ENCODE measurements around the gene CNOT1. TPM values are rescaled to one million over a fixed set of nuclear protein-coding genes. Genes with fewer than 3 reads are reported as not detected.
"Not testable (repeated sequence)": the region's sequence is repeated elsewhere in the genome, so short reads cannot be mapped to it uniquely, and the experiment has no call there.

The CNOT1 gene
- total RNA-seq, 1 donor from 2014 or later: 68.3 TPM

GRCh38 chr16:58589326-58589905 lies 40.2 kb downstream of the CNOT1 start:
- DNase-seq (no peak), ATAC-seq (ENCODE audit: poor library complexity) (no peak)
- intact Hi-C loops (cut with DNase I): no loop called here

GRCh38 chr16:58588406-58588805 lies 41.2 kb downstream of the CNOT1 start:
- intact Hi-C loops (cut with DNase I): no loop called here
- no peak for ATAC-seq (ENCODE audit: poor library complexity)
- DNase-seq: no peak

- intact Hi-C loops (cut with DNase I): no loop called here
- DNase-seq (no peak), ATAC-seq (ENCODE audit: poor library complexity) (no peak)
Measured at GRCh38 chr16:58586340-58587030, 43.1 kb downstream of the CNOT1 start.

GRCh38 chr16:58584831-58585505 lies 44.7 kb downstream of the CNOT1 start:
- intact Hi-C loops (cut with DNase I): loop anchor here (5.0 kb wide), 1 partner anchor 38 kb away; no protein-coding TSS in a partner anchor
- ATAC-seq (ENCODE audit: poor library complexity): no peak
- no peak for DNase-seq

- intact Hi-C loops (cut with DNase I): loop anchor here (5.0 kb wide), 1 partner anchor 36 kb away; no protein-coding TSS in a partner anchor
- ATAC-seq (ENCODE audit: poor library complexity): no peak
- no peak for DNase-seq
Measured at GRCh38 chr16:58582971-58583765, 46.5 kb downstream of the CNOT1 start.

- intact Hi-C loops (cut with DNase I): loop anchor here (5.0 kb wide), 1 partner anchor 35 kb away; no protein-coding TSS in a partner anchor
- no peak for ATAC-seq (ENCODE audit: poor library complexity)
- no peak for DNase-seq
Measured at GRCh38 chr16:58582133-58582532, 47.5 kb downstream of the CNOT1 start.

- intact Hi-C loops (cut with DNase I): no loop called here
- ATAC-seq (ENCODE audit: poor library complexity): peak; percentile 59
- DNase-seq: no peak
Measured at GRCh38 chr16:58579587-58579986, 50.0 kb downstream of the CNOT1 start.

GRCh38 chr16:58578642-58579041 lies 51.0 kb downstream of the CNOT1 start:
- ATAC-seq (ENCODE audit: poor library complexity) (peak; percentile 84), DNase-seq (no peak)
- intact Hi-C loops (cut with DNase I): no loop called here

- intact Hi-C loops (cut with DNase I): no loop called here
- DNase-seq: no peak
- ATAC-seq (ENCODE audit: poor library complexity): no peak
Measured at GRCh38 chr16:58577141-58577540, 52.5 kb downstream of the CNOT1 start.

GRCh38 chr16:58574895-58575294 lies 54.7 kb downstream of the CNOT1 start:
- ATAC-seq (ENCODE audit: poor library complexity) (peak; percentile 43), DNase-seq (no peak)
- intact Hi-C loops (cut with DNase I): loop anchor here (5.0 kb wide), 1 partner anchor 43 kb away; no protein-coding TSS in a partner anchor

GRCh38 chr16:58565697-58566096 lies 63.9 kb downstream of the CNOT1 start:
- intact Hi-C loops (cut with DNase I); ATAC-seq (ENCODE audit: poor library complexity); DNase-seq: not testable (repeated sequence)

- intact Hi-C loops (cut with DNase I): no loop called here
Measured at GRCh38 chr16:58563775-58564174, 65.9 kb downstream of the CNOT1 start.

GRCh38 chr16:58563235-58563634 lies 66.4 kb downstream of the CNOT1 start:
- ATAC-seq (ENCODE audit: poor library complexity) (no peak), DNase-seq (no peak)
- intact Hi-C loops (cut with DNase I): no loop called here

More at GRCh38 chr16:58563775-58564174, 65.9 kb downstream of the CNOT1 start:
- no peak for DNase-seq
- ATAC-seq (ENCODE audit: poor library complexity): no peak

GRCh38 chr16:58556678-58557077 lies 72.9 kb downstream of the CNOT1 start:
- intact Hi-C loops (cut with DNase I): no loop called here
- ATAC-seq (ENCODE audit: poor library complexity) (peak; percentile 47), DNase-seq (no peak)

GRCh38 chr16:58551496-58551895 lies 78.1 kb downstream of the CNOT1 start:
- intact Hi-C loops (cut with DNase I): no loop called here
- DNase-seq (peak; percentile 62), ATAC-seq (ENCODE audit: poor library complexity) (peak; percentile 89)

GRCh38 chr16:58548378-58548777 lies 81.2 kb downstream of the CNOT1 start:
- DNase-seq (no peak), ATAC-seq (ENCODE audit: poor library complexity) (peak; percentile 65)
- intact Hi-C loops (cut with DNase I): loop anchor here (5.0 kb wide), 1 partner anchor 34 kb away; no protein-coding TSS in a partner anchor

GRCh38 chr16:58543685-58544084 lies 85.9 kb downstream of the CNOT1 start:
- no peak for DNase-seq
- intact Hi-C loops (cut with DNase I): no loop called here
- ATAC-seq (ENCODE audit: poor library complexity): no peak

GRCh38 chr16:58542291-58542690 lies 87.3 kb downstream of the CNOT1 start:
- intact Hi-C loops (cut with DNase I): no loop called here
- no peak for DNase-seq

GRCh38 chr16:58541711-58542110 lies 87.9 kb downstream of the CNOT1 start:
- no peak for DNase-seq
- intact Hi-C loops (cut with DNase I): no loop called here
- ATAC-seq (ENCODE audit: poor library complexity): no peak

More at GRCh38 chr16:58542291-58542690, 87.3 kb downstream of the CNOT1 start:
- no peak for ATAC-seq (ENCODE audit: poor library complexity)

All from Right ventricle myocardium superior (tissue), 1 donor.